ENCODE results near the gene USP53. TPM values are rescaled to one million over a fixed set of nuclear protein-coding genes. Genes with fewer than 3 reads are reported as not detected.

Gene USP53
- total and polyA plus RNA-seq, 2 donors (not counting 3 experiments of a cell fraction or from before 2014, with no cell fraction given), result 7.8 to 22.8 TPM

DNA sequence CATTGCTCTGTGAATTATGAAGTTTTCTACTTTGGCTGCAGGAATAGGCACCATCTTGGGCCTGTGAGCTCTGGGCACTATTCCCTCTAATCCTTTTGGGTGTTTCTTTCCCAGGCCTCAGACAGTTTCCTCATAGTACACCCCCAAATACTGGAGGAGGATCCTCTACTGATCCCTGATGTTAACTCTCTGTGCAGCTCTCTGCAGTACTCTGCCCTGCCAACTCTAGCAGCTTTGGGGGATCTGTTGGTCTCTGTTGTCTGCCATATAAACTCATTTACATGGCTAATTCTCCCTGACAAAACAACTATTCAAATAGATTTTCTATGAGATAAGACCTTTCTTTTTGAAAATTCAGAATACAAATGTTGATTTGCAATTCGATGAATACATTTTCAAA, 29.9 kb downstream of the USP53 start:
- BruUV-seq (replicated peaks), result no TSS peak
- no peak overlapping the region for H3K9ac ChIP-seq (replicated peaks; ENCODE audit: extremely low read depth, insufficient read depth, low read length)
- dilution Hi-C loops (cut with MboI; ENCODE audit: extremely low pct_ligation_motif_present, low sequenced_read_pairs), result no loop called here
- peaks cover 6 to 16% of the 10 kb centered on the region in 2 experiments for H3K36me3 ChIP-seq (ENCODE audit: control insufficient read depth in 2 of 2, extremely low read depth in 1 of 2, insufficient read depth in 2 of 2, low read length in 2 of 2)
- H3K9me3 ChIP-seq (replicated peaks; ENCODE audit: control insufficient read depth, insufficient read depth, low read length), result no peaks in the 10 kb centered on the region
- CTCF ChIA-PET, result interaction anchor here (1.4 to 2.9 kb wide), 3 partner anchors 9 to 202 kb away, joined by 3 to 8 read pairs (median 6); no protein-coding TSS in a partner anchor
- peaks cover 29% of the 10 kb centered on the region for H3K4me1 ChIP-seq (ENCODE audit: control insufficient read depth, extremely low read depth, insufficient read depth, low read length)
- no peak overlapping the region for H3K4me2 ChIP-seq (ENCODE audit: insufficient read depth, low read length)
- no peaks in the 10 kb centered on the region for H3K9me1 ChIP-seq (replicated peaks; ENCODE audit: control insufficient read depth, extremely low read depth, insufficient read depth, low read length)
- H2AFZ ChIP-seq (ENCODE audit: low read depth, low read length), result no peak overlapping the region
- H4K20me1 ChIP-seq (replicated peaks; ENCODE audit: control insufficient read depth, extremely low read depth, insufficient read depth, low read length), result no peaks in the 10 kb centered on the region
- TF ChIP-seq POLR2A (IDR thresholded peaks at IDR 0.05; ENCODE audit: low read depth, low read length) (no peak), GATA2 (IDR thresholded peaks at IDR 0.05; ENCODE audit: insufficient read depth, insufficient read length, low read depth, low read length) (no peak), MYC (IDR thresholded peaks at IDR 0.05; ENCODE audit: low read depth, low read length) (no peak), JUN (IDR thresholded peaks at IDR 0.05; ENCODE audit: borderline replicate concordance, insufficient read depth, insufficient read length, low read depth) (no peak), FOS (IDR thresholded peaks at IDR 0.05; ENCODE audit: borderline replicate concordance, insufficient read depth, low read length) (no peak), EZH2 (IDR thresholded peaks at IDR 0.05; ENCODE audit: borderline replicate concordance, low read depth, low read length, severe bottlenecking) (no peak), POLR2AphosphoS5 (IDR thresholded peaks at IDR 0.05; ENCODE audit: insufficient read depth, low read depth, low read length) (no peak)
- TF ChIP-seq, protein P1, sequence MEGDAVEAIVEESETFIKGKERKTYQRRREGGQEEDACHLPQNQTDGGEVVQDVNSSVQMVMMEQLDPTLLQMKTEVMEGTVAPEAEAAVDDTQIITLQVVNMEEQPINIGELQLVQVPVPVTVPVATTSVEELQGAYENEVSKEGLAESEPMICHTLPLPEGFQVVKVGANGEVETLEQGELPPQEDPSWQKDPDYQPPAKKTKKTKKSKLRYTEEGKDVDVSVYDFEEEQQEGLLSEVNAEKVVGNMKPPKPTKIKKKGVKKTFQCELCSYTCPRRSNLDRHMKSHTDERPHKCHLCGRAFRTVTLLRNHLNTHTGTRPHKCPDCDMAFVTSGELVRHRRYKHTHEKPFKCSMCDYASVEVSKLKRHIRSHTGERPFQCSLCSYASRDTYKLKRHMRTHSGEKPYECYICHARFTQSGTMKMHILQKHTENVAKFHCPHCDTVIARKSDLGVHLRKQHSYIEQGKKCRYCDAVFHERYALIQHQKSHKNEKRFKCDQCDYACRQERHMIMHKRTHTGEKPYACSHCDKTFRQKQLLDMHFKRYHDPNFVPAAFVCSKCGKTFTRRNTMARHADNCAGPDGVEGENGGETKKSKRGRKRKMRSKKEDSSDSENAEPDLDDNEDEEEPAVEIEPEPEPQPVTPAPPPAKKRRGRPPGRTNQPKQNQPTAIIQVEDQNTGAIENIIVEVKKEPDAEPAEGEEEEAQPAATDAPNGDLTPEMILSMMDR (IDR thresholded peaks at IDR 0.05; ENCODE audit: extremely low read depth in 1 of 2, insufficient read depth in 1 of 2, low read depth in 1 of 2, low read length in 2 of 2), result no peak
- TF ChIP-seq, protein P2, sequence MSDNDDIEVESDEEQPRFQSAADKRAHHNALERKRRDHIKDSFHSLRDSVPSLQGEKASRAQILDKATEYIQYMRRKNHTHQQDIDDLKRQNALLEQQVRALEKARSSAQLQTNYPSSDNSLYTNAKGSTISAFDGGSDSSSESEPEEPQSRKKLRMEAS (IDR thresholded peaks at IDR 0.05; ENCODE audit: insufficient read depth, insufficient read length), result no peak
- H3K79me2 ChIP-seq (ENCODE audit: control insufficient read depth, insufficient read depth, low read length), result peaks cover 10% of the 10 kb centered on the region
- no peaks in the 10 kb centered on the region for H3K27me3 ChIP-seq (ENCODE audit: control insufficient read depth in 2 of 2, insufficient read depth in 2 of 2, low read length in 2 of 2)
- DNase-seq (ENCODE audit: low read depth, low spot score) (no peak), FAIRE-seq (no peak)
- H3K4me3 ChIP-seq (replicated peaks in 1 of 3; ENCODE audit: insufficient read depth in 1 of 3, low read depth in 1 of 3, low read length in 3 of 3), result no peak overlapping the region
- POLR2A ChIA-PET, result no interaction called here
- intact Hi-C loops (cut with micrococcal nuclease), result no loop called here
- H3K27ac ChIP-seq (ENCODE audit: insufficient read depth, low read depth, low read length), result no peak overlapping the region
